Stomach smooth muscle (tissue), 2 donors: ENCODE measurements around the gene RPL27A.

Experiments
- H3K27ac ChIP-seq: one replicate; pipeline ENCODE4 v1.7.0; 2013; ENCODE audit warnings: mild to moderate bottlenecking, low read length, inconsistent platforms
- H3K27me3 ChIP-seq, 2 donors: one replicate each; pipeline ENCODE4 v1.7.0; 2013; ENCODE audit warnings: low read length in 2 of 2; ENCODE audit not compliant: insufficient read depth in 2 of 2, control insufficient read depth in 1 of 2
- H3K36me3 ChIP-seq, 2 donors: one replicate each; pipeline ENCODE4 v1.7.0; 2013; ENCODE audit warnings: low read length in 2 of 2; ENCODE audit not compliant: control insufficient read depth in 2 of 2, insufficient read depth in 2 of 2
- H3K4me1 ChIP-seq: one replicate; pipeline ENCODE4 v1.7.0; 2013; ENCODE audit warnings: low read length; ENCODE audit not compliant: control insufficient read depth, insufficient read depth
- H3K4me3 ChIP-seq, 2 donors: one replicate each; pipeline ENCODE4 v1.7.0; 2013; ENCODE audit warnings: low read length in 2 of 2
- H3K9ac ChIP-seq, 2 donors: one replicate each; pipeline ENCODE4 v1.7.0; 2013; ENCODE audit warnings: low read length in 2 of 2, mild to moderate bottlenecking in 1 of 2
- H3K9me3 ChIP-seq, 2 donors: one replicate each; pipeline ENCODE4 v1.7.0; 2013; ENCODE audit warnings: low read length in 2 of 2; ENCODE audit not compliant: control insufficient read depth in 2 of 2
- donor health status: healthy.
- donor health status: Pancreatic carcinoma.

The RPL27A gene

DNA sequence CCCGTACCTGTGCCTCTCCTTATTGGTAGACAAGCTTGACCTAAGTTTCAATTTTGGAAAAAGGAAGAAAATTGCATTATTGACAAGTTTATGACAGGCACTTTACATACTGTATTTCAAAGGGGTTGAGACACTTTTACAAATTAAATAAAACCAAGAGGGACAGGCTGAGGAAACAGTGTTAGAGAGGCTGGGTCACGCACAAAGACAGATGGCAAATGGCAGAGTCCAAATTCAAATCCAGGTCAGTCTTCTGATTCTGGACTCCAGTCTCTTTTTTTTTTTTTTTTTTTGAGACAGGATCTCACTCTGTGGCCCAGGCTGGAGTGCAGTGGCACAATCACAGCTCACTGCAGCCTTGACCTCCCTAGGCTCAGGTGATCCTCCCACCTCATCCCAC is 10.2 kb upstream of the RPL27A start:
- Histone ChIP-seq H3K36me3 (no peaks in the 10 kb centered on the region), H3K9me3 (no peaks in the 10 kb centered on the region), H3K4me1 (peaks cover 12% of the 10 kb centered on the region), H3K9ac (no peak overlapping the region), H3K4me3 (no peak overlapping the region), H3K27me3 (no peaks in the 10 kb centered on the region), H3K27ac (peak overlapping the region; percentile 86)

DNA sequence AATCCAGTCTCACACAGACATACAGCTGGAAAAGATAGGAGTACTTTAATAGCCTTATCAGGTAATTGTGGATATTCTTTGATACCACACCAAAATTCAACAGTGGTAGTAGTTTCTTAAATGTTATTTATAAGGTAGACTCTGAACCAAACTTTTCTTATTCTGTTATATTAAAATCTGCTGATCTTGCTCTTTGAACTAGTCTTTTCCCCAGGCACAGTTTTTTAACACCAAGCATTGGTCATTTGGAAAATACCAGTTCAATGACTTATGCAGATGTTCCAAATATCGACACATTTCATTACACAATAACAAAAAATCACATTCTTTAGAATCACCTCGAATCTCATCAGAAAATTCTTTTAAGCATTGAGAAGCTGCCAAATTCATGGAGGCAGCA is 7.7 kb upstream of the RPL27A start:
- no peaks in the 10 kb centered on the region for H3K27me3 ChIP-seq
- peaks cover 12% of the 10 kb centered on the region for H3K4me1 ChIP-seq
- H3K9ac ChIP-seq = no peak overlapping the region
- no peak overlapping the region for H3K27ac ChIP-seq
- H3K9me3 ChIP-seq = no peaks in the 10 kb centered on the region
- no peak overlapping the region for H3K4me3 ChIP-seq
- peaks cover 6 to 8% of the 10 kb centered on the region in 2 donors for H3K36me3 ChIP-seq

DNA sequence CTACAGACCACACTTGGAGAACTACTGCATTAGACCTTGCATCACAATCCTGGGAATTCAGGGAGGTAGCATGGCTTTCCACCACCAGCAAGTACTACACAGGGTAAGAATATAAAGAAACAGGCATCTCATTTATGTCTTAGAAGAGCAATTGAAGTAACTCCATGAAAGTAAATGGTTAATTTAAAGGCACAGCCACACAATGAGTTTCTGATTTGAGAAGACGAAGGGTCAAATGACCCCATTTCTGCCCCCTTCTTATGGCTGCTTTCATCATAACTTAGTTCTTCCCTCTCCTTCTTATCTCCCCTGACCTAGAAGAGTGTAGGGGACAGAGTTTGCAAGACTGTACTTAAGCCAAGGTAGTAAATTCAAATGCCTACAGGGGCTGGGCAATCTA is 6.1 kb upstream of the RPL27A start:
- Histone ChIP-seq H3K36me3 (peaks cover 8 to 9% of the 10 kb centered on the region in 2 donors), H3K4me3 (no peak overlapping the region), H3K9ac (no peak overlapping the region), H3K27me3 (no peaks in the 10 kb centered on the region), H3K9me3 (no peaks in the 10 kb centered on the region), H3K27ac (no peak overlapping the region), H3K4me1 (peaks cover 10% of the 10 kb centered on the region)

DNA sequence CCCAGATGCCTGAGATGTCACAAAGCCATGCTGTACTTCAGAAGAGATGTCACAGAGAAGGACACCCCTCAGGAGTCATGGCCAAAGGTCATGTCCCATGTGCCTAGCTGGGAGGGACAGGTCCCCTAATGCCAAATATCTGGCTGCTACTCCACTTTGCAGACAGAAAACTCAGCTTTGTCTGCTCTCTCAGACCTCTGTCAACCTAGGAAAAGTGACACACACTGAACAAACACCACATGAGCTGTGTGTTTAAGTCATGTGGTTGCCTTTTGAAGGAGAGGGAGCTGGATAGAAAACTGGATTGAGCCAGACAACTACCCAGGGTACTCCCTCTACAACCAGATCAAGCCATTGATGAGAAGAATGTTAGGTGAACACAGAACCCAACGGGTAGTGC is 3.6 kb upstream of the RPL27A start:
- Histone ChIP-seq H3K4me1 (peaks cover 23% of the 10 kb centered on the region), H3K36me3 (peaks cover 10% of the 10 kb centered on the region in 2 donors), H3K27me3 (no peaks in the 10 kb centered on the region), H3K27ac (no peak overlapping the region), H3K9me3 (no peaks in the 10 kb centered on the region), H3K4me3 (no peak overlapping the region), H3K9ac (no peak overlapping the region)

DNA sequence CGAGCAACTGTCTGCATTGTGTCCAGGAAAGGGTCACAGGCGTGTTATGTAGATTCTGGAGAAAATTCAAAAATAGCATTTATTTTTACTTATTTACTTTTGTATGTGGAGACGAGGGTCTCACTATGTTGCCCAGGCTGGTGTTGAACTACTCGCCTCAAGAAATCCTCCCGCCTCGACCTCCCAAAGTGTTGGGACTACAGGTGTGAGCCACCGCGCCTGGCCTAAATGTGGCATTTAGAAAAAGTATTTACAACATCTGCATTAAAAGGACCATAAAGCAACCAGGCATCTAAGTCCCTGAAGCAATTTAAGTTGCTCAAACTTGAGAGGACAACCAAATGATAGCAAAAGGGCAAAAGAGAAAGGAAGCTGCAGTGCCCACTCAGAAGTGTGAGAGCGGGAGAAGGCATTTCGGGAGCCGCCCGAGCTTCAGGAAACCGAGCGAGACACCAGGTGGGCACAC is 722 bp upstream of the RPL27A start:
- H3K36me3 ChIP-seq = peaks cover 31% of the 10 kb centered on the region in 2 donors
- H3K9ac ChIP-seq = peak overlapping the region; percentile 99 to 100
- peak overlapping the region; percentile 92 to 100 for H3K4me3 ChIP-seq
- H3K4me1 ChIP-seq = peaks cover 27% of the 10 kb centered on the region
- H3K27me3 ChIP-seq = no peaks in the 10 kb centered on the region
- no peaks in the 10 kb centered on the region for H3K9me3 ChIP-seq
- peak overlapping the region; percentile 97 for H3K27ac ChIP-seq

DNA sequence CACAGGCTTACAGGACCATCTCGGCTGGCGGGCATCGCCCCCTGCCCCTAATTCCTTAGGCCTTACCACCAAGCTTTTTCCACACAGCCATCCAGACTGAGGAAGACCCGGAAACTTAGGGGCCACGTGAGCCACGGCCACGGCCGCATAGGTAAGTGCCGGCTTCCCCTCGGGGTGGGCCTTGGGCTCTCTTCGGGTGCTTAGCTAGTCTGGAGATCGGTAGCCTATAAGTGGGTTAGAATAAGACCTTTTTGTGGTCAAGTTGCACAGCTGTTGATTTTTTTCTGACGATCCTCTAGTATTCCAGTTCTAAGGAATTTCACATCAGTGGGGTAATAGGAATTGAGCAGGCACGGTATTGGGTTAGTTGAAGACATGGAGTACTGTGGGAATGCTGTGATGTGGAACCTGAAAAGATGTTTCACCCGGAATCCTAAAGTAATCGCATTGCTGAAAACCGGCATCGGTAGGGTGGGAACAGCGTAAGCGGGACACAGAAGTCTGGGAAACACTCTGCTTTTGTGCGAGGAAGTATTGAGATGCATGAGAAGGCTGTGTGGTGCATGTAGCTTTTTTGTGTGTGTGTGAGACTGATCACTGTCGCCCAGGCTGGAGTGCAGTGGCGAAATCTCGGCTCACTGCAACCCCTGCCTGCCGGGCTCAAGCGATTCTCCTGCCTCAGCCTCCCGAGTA is 669 bp downstream of the RPL27A start:
- peaks cover 31 to 32% of the 10 kb centered on the region in 2 donors for H3K36me3 ChIP-seq
- no peaks in the 10 kb centered on the region for H3K9me3 ChIP-seq
- H3K4me1 ChIP-seq = peaks cover 33% of the 10 kb centered on the region
- no peaks in the 10 kb centered on the region for H3K27me3 ChIP-seq
- peak overlapping the region; percentile 97 for H3K27ac ChIP-seq
- H3K9ac ChIP-seq = peak overlapping the region; percentile 99 to 100
- H3K4me3 ChIP-seq = peak overlapping the region; percentile 92 to 100

DNA sequence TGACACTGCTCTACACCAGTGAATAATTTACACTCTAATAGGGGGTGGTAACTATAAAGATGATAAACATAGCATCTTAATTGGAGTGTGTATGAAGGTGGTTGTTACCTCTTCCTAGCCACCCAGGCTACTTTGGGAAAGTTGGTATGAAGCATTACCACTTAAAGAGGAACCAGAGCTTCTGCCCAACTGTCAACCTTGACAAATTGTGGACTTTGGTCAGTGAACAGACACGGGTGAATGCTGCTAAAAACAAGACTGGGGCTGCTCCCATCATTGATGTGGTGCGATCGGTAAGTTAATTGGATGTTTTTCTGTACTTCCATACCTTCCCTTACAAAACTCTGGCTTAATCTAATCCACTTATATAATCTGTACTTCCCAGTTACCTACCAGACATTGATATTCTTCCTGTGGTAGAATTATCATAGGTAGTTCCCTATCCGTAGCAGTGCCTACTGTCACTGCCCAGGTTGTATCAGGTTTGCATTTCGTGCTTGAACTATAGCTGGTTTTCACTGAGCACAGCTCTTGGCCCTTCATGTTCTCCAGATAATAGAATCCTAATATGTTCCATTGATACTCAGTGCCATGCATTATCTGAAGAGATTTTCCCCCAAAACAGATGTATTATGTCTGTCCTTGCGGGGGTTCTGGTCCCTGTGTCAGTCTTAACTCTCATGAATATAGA is 2.2 kb downstream of the RPL27A start:
- Histone ChIP-seq H3K36me3 (peaks cover 25 to 27% of the 10 kb centered on the region in 2 donors), H3K4me3 (no peak overlapping the region), H3K9me3 (no peaks in the 10 kb centered on the region), H3K9ac (peak overlapping the region in 1 of 2 donors; percentile 99), H3K4me1 (peaks cover 37% of the 10 kb centered on the region), H3K27me3 (no peaks in the 10 kb centered on the region), H3K27ac (no peak overlapping the region)

DNA sequence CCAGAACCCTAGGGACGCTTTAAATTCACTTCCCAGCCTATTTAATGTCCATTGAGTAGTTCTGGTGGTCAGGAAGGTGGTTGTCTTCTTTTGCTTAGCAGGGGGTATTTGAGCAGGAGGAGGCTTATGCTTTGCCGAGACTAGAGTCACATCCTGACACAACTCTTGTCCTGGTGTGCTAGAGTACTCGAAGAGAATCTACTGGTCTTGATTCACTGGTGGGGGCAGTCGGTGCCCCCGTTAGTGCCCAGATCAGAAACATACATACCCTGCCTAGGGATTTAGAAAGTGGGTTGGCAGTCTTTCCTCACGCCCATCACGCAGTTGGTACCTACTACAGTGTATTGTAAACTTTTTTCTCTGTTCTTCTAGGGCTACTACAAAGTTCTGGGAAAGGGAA is 2.7 kb downstream of the RPL27A start:
- Histone ChIP-seq H3K9me3 (no peaks in the 10 kb centered on the region), H3K4me3 (no peak overlapping the region), H3K9ac (no peak overlapping the region), H3K36me3 (peaks cover 23 to 24% of the 10 kb centered on the region in 2 donors), H3K27me3 (no peaks in the 10 kb centered on the region), H3K4me1 (peaks cover 37% of the 10 kb centered on the region), H3K27ac (no peak overlapping the region)

DNA sequence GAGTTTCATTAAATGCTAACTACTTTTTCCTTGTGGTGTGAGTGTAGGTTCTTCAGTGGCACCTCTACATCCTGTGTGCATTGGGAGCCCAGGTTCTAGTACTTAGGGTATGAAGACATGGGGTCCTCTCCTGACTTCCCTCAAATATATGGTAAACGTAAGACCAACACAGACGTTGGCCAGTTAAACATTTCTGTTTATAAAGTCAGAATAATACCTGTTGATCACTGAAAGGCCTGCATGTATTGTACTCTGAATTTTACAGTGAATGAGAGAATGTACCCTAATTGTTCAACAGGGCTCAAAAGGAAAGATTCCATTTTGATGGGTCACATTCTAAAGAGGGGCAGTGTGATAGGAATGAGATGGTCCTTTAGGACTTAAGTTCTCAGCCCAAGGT is 3.2 kb downstream of the RPL27A start:
- H3K4me1 ChIP-seq = peaks cover 37% of the 10 kb centered on the region
- H3K9ac ChIP-seq = no peak overlapping the region
- no peak overlapping the region for H3K4me3 ChIP-seq
- no peaks in the 10 kb centered on the region for H3K27me3 ChIP-seq
- H3K36me3 ChIP-seq = peaks cover 23 to 24% of the 10 kb centered on the region in 2 donors
- H3K27ac ChIP-seq = no peak overlapping the region
- H3K9me3 ChIP-seq = no peaks in the 10 kb centered on the region

DNA sequence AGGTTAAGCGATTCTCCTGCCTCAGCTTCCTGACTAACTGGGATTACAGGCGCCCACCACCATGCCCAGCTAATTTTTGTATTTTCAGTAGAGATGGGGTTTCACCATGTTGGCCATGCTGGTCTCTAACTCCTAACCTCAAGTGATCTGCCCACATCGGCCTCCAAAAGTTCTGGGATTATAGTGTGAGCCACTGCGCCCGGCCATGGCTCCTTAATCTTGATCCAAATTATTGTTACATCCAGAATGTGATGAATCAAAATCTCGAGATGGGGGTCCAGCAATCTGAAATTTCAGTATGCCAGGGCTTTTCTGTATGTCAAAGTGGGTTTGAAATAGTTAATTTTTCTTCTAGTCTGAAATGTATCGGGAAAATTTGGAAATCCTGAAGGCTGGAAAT is 3.7 kb downstream of the RPL27A start:
- Histone ChIP-seq H3K4me3 (no peak overlapping the region), H3K27me3 (no peaks in the 10 kb centered on the region), H3K9me3 (no peaks in the 10 kb centered on the region), H3K27ac (no peak overlapping the region), H3K9ac (no peak overlapping the region), H3K36me3 (peaks cover 23 to 24% of the 10 kb centered on the region in 2 donors), H3K4me1 (peaks cover 37% of the 10 kb centered on the region)
